Caco-2 (cell line): ENCODE results near the gene NBPF20. TPM values are rescaled to one million over a fixed set of nuclear protein-coding genes. Genes with fewer than 3 reads are reported as not detected.

Source experiments
- total RNA-seq: library from RNA; stranded (reverse); gene quantifications from 2 replicates; pipeline ENCODE4 v1.2.3, GENCODE V29; 2022

The NBPF20 gene
- total RNA-seq, 1 experiment from 2014 or later, result 6.3 TPM

Other genes starting within 250 kb of the NBPF20 start
- not detected in 2 replicates for gene PPIAL4D, start 183.4 kb downstream of the NBPF20 start, total RNA-seq
- gene GPR89A, start 182.4 kb upstream of the NBPF20 start, total RNA-seq, result 49.9 and 50.0 TPM in 2 replicates